Measurements from ENCODE around the gene SLC46A2.

GRCh38 chr9:112864403-112864802 is 26.3 kb downstream of the SLC46A2 start:
- TF ChIP-seq CTCF (IDR thresholded peaks at IDR 0.05), result no peak
- TF ChIP-seq POLR2A (IDR thresholded peaks at IDR 0.05), result no peak

All from suprapubic skin (tissue), 3 donors.